Measurements from ENCODE around the gene AOC1.
"Not testable (repeated sequence)": the region's sequence is repeated elsewhere in the genome, so short reads cannot be mapped to it uniquely, and the experiment has no call there.

The AOC1 gene

DNA sequence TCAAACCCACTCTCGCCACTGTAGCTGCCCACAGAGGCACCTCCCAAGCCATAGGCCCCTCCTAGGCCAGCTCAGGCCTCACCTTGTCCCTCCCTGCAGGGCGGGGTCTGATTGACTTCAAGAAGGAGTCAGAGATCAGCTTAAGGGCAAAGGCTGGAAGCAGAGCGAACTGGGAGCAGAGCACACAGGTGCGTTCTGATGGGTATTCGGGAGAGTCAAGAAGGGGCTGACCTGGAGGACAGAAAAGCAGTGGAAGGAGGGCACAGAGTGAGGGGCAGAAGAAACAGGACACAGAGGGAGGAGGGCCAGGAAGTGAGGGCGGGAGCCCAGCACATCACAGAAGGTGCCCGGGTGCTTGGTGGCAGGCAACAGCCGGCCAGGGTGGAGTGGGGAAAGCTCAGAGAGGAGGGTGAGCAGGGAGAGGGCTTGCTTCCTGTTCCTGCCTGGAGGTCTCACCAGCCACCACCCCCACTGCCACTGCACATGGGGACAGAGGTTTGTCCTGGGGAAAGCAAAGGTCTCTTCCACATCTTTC lies at the start of gene AOC1:
AOC1 (plus strand) TSS at position 147 of the 535 bp plus-strand sequence. CDS start 3,954 bp downstream, outside the sequence.
- DNase-seq: no peak

DNA sequence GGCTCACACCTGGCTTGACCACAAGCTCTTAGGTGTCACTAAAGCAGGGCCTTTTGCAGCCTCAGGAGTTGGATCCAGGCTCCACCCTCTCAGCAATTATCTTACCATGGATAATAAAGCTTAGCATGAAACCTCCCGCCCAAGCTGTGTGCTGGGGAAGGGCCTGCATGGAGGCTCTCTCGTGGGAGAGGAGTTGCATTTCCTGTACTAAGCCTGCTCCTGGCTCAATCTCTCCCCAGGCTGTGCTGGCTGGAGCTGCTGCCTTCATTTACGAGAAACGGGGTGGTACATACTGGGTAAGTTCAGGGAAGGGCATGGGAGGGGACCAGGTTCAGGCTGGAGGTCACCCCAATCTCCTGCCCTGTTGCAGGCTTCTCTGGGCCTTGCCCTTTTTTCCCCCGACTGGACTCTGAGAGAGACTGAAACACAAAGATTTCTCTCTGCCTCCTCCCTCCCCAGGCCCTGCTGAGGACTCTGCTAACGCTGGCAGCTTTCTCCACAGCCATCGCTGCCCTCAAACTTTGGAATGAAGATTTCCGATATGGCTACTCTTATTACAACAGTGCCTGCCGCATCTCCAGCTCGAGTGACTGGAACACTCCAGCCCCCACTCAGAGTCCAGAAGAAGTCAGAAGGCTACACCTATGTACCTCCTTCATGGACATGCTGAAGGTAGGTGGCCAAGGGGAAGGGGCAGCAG lies 49.0 kb upstream of the AOC1 start:
- DNase-seq: no peak

DNA sequence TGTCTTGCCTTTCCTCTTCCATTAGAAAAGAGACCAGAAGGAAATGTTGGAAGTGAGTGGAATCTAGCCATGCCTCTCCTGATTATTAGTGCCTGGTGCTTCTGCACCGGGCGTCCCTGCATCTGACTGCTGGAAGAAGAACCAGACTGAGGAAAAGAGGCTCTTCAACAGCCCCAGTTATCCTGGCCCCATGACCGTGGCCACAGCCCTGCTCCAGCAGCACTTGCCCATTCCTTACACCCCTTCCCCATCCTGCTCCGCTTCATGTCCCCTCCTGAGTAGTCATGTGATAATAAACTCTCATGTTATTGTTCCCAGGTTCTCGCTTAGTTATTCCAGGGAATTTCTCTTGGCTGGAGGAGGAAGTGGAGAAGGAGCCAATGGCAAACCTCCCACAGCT lies 47.5 kb upstream of the AOC1 start:
- no peak for DNase-seq

- DNase-seq: no peak
These were observed 46.5 kb upstream of the AOC1 start for GRCh38 chr7:150805864-150806263.

DNA sequence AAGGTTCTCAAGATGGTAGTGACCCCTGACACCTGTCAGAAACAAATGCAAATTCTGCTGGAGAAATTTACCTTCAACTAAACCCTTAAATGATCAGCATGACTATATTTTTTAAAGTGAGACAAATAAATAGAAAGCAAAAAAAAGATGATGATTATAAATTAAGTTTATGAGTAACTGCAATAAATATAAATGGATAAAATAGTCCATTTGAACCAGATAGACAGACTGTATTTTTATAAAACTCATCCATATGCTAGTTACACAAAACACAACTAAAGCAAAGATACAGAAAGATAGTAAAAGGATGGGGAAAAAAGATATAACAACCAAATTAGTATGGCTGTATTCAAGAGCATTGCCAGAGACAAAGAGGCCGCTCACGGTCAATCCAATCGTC lies 45.9 kb upstream of the AOC1 start:
- DNase-seq: no peak

DNA sequence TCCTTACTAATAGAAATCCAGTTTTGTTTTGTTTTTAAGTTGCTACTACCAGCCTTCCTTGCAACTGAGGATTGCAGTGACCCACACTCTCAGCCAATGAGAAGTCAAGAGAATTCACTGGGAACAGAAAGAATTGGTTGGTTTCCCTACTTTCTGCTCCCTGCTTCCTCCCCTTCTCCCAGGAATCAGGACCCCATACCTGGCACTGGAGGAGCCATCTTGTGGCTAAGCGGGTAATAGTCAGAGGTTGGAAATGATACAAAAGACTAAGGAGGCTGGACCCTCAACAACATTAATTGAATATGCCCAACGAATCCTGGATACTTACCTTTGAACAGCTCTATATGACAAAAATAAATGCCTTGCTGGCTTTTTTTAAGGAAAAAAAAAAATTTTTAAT lies 45.5 kb upstream of the AOC1 start:
- DNase-seq: no peak

GRCh38 chr7:150807616-150808438 lies 44.5 kb upstream of the AOC1 start:
- not testable (repeated sequence) for DNase-seq

DNA sequence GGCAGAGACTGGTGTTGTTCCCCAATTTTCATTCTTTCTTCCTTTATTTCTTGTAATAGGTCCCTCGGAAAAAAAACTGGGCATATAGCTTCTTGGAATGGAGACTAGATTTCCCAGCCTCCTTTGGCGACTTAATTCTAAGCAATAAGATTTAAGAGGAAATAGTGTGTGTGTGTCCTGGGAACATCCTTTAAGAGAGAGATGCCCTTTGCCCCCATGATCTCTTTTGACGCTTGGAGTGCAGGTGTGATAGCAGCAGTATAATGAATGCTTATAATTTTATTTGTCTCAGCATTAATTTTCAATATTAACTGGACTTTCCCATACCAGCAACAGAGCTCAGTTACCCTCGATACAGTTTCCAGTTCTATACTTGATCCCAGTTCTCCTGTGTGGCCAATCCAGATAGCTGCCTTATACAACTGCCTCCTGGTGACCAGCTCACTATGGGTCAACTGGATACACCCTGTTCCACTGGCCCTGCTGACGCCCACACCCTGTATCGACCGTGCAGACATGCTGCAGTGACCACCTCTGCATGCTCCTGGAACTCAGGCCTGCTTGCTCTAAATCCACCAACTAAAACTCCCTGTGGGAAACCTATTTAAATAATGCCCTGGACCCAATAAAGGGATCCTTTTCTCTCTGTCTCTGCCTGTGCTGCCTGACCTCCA lies 37.9 kb upstream of the AOC1 start:
- no peak for DNase-seq

- DNase-seq: no peak
These were observed 33.3 kb upstream of the AOC1 start for GRCh38 chr7:150818971-150819370.

DNA sequence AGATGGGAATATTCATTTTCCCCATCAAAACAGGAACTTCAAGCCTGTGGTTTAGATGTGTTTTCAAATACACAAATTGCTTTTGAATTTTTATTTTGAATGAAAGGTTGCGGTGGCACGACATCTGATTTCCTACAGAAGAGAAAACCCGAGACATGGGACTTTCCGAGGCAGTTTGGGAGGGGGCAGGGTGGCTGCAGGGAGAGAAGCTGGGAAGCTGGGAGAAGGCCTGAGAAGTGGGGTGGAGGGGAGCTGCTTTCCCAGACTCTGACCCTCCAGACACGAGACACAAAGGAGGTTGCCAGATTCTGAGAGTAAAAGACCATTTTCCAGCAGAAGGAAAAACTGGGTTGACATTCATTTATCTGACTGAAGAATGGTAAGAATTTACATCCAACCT lies 32.2 kb upstream of the AOC1 start:
- no peak for DNase-seq

DNA sequence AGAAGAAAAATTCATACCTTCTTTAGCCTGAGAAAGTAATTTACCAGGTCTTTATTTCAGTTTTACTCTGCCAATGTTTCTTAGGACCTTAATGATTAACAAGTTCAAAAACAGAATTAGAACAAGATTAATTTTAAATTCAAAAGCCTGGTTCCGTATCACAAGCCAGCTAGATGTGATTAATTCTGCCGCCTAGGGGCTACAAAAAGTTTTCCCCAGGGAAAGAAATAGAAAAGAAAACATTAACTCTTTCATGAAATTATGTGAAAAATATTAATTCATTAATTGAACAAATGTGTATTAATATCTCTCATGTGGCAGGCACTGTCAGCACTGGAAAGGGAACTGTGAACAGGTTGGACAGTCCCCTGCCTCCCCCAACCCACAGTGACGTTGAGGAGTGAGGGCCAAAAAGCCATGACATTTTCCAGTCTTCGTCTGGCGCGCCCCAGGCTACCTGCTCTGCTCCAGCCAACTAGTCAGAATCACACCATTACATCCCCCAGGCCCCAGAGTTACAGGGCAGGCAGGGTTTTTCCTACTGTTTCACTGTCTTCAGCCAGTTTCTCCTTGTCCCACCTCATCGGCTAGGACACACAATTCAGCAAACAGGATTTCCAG lies 31.6 kb upstream of the AOC1 start:
- DNase-seq: no peak

- DNase-seq: no peak
These were observed 29.3 kb upstream of the AOC1 start for GRCh38 chr7:150823043-150823442.

DNA sequence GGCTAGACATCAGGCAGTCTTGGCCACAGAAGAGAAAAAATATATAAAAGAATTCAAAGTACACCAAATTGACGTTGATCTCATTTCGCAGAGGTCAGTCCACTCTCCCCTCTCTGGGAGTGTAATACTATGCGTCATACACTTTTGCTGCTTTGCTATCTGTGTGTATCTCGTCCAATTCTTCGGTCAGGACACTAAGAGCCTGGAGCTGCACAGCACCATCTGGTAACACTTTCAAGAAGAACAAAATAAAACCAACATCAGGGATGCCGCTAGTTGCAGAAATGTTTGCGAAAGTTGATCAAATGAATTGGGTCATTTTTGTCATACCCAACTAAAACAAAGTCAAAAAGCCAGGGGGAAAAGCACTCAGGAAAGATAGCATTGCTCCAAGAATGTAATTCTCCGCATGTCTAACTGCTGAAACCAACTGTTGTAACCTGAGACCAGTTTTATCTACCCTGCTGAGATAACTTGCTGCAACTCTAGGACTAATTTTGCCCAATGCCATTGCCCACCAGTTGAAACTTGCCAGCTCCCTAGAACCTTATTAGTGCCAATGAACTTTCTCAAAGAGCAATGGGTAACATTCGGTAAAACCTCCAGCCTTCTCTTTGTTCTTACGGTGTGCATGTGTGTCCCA lies 28.7 kb upstream of the AOC1 start:
- no peak for DNase-seq

DNA sequence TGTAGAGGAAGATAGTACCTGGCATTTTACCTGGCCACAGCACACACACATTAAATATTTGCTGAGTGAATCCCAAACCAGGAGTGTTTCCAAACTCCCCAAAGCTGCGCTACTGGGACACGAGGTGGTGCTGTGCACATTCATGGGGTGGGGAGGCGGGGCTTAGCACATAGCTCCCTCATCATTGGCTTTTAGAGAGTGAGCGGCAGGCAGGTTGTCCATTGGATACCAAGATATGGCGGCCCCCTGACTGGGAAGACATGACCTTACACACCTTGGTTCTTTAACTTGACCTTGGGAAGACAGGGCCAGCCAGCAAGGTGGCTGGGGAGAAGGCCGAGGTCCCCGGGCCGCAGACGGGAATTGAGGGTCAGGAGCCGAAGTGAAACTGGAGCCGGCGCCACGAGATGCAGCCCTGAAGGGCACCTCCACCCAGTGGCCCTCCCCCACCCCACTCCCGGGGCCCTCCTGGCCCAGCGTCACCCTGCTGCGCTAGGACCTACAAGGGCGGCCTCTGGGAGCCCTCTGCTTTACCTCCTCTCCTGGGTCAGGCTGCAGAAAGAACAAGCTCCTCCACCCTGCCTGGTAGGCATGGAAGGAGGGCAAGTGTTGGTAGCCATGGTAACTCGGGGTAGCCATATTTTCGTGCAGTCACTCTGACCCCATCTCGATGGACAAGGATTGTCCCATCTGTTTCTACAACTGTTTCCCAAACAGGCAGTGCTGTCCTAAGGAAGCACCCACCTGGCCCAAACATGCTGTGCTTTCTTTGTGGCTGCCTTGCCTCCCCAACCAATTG lies 27.7 kb upstream of the AOC1 start:
- no peak for DNase-seq

- no peak for DNase-seq
These were observed 26.1 kb upstream of the AOC1 start for GRCh38 chr7:150826061-150826849.

GRCh38 chr7:150828384-150828783 lies 23.9 kb upstream of the AOC1 start:
- DNase-seq: no peak

DNA sequence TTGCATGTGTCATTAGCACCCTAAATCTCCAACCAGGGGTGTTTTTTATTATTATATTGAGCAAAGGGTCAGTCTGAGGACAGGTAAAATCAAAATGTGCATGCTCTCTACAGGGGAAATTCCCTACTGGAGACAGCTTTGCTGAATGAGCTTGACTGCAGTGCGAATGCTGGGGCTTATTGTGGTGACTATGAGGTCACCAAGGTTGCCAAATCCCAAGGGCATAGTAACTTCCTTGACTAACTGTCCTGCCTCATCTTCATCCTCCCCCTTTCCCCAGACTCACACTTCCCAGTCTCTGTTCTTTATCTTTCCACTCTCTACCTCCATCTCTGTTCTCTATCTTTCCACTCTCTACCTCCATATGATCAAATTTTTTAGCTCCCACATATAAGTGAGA lies 22.9 kb upstream of the AOC1 start:
- DNase-seq: no peak

DNA sequence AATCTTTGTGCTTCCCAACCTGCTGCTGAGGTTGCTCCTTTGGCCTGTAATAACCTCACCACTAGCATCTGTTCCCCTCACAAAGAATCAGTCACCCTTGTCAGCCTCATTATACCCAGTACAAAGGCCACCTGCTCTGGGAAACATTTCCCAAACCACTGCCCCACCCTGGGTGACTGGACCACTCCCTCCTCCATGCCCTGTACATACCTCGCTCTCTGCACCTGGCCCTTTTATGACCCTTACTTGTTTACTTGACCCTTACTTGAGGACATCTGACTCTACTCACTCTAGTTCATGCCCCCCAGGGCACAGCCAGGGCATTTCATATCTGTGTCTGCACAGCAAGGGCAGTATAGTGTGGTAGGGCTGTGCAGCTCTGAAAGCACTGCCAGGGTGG lies 21.4 kb upstream of the AOC1 start:
- no peak for DNase-seq

GRCh38 chr7:150831851-150832250 lies 20.5 kb upstream of the AOC1 start:
- no peak for DNase-seq

- no peak for DNase-seq
These were observed 17.3 kb upstream of the AOC1 start for GRCh38 chr7:150835019-150835418.

Data from NCI-H526 (cell line).